Measurements from ENCODE around the gene PRR18. TPM values are rescaled to one million over a fixed set of nuclear protein-coding genes. Genes with fewer than 3 reads are reported as not detected.
A peak's percentile ranks its signal among the peaks of the same experiment; 100 is the strongest.

PRR18 gene
- total and polyA plus RNA-seq, 2 of the 13 experiments (the other 11 are each of a cell fraction or from before 2014, with no cell fraction given) = 0.04 TPM

DNA sequence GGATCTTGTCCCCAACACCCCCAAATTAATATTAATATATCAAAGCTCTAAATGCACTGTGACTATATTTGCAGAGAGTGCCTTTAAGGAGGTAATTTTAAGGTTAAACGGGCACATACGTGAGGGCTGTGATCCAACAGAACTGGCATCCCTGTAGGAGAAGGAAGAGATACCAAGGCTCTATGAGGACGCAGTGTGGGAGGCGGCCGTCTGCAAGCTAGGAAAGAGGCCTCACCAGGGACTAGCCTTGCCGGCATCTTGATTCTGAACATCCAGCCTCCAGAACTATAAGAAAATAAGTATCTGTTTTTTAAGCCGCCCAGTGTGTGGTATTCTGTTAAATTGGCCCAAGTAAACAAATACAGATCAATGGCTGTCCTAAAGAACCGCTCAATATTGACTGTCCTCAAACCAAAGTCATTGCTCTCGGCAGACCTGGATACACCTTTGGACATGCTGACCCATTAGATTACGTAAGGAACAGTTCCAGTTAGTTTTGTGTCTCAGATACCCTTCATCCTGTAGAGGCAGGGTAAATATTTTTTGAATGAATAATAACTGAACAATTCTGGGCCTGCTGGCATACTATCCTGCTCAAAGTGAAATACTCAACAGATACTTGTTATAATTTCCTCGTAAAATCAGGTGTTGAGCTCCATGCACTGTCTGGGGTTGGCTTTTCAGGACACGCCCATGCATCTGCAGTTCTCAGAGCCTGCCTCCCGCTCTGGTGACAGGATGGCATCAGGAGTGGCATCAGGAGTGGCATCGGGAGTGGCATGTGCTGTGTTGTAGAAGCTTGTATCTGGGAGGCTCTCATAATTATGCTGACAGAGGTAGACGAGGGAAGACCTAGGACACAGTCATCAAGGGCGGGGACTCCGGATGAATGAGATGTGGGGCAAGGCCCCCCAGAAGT is 6.3 kb downstream of the PRR18 start (continued):
- TF ChIP-seq FOXA3 (CRISPR knock-in tag; IDR thresholded peaks at IDR 0.05) (peak; percentile 52; the same call in 1 of the 2 replicates), ONECUT2 (CRISPR knock-in tag; IDR thresholded peaks at IDR 0.05) (peak; percentile 74), ARNT2 (CRISPR knock-in tag; IDR thresholded peaks at IDR 0.05; ENCODE audit: low read depth) (no peak), SOX13 (IDR thresholded peaks at IDR 0.05) (no peak), SOX13 (CRISPR knock-in tag; conservative IDR thresholded peaks at IDR 0.05 in 1 of 2, IDR thresholded peaks at IDR 0.05 in 1 of 2) (peak in 1 of 2 experiments; percentile 33; a peak in 1 of 4 replicates), ZNF709 (CRISPR knock-in tag; IDR thresholded peaks at IDR 0.05) (no peak), POGZ (CRISPR knock-in tag; IDR thresholded peaks at IDR 0.05) (0 out of 2 replicates have a peak, but pooled peaks have one; percentile 25), ZNF331 (CRISPR knock-in tag; IDR thresholded peaks at IDR 0.05) (peak; percentile 57; the same call in 1 of the 2 replicates)
- TF ChIP-seq, protein P1, sequence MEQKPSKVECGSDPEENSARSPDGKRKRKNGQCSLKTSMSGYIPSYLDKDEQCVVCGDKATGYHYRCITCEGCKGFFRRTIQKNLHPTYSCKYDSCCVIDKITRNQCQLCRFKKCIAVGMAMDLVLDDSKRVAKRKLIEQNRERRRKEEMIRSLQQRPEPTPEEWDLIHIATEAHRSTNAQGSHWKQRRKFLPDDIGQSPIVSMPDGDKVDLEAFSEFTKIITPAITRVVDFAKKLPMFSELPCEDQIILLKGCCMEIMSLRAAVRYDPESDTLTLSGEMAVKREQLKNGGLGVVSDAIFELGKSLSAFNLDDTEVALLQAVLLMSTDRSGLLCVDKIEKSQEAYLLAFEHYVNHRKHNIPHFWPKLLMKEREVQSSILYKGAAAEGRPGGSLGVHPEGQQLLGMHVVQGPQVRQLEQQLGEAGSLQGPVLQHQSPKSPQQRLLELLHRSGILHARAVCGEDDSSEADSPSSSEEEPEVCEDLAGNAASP (CRISPR knock-in tag; IDR thresholded peaks at IDR 0.05; ENCODE audit: borderline replicate concordance) = peak; percentile 82; the same call in 1 of the 2 replicates

DNA sequence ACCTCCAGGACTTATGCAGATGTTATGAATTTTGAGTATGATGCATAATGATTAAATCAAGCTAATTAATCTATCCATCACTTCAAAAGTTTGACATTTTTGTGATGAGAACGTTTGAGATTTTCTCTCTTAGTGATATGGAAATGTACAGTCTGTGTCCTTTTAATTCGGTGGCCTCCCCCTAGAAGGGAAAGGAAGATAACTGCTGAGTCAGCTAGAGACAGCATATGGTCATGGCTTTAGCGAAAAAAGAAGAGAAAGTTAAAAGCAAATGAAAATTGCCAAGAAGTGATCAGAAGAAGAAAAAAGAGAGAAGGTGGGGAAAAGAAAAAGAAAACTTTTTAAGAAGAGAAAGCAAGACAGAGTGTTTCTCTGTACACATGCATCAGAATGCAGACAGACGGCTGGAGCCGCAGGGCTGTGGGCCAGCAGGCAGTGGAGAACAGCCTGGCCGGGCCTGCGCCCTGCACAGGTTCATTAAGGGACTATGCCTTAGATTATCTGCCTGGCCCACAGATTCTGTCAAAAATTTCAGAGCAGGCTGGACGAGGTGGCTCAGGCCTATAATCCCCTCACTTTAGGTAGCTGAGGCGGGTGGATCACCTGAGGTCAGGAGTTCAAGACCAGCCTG is 7.7 kb downstream of the PRR18 start:
- Histone ChIP-seq H3K4me3 (replicated peaks in 1 of 3; ENCODE audit: insufficient read depth in 1 of 3, low read depth in 2 of 3, low read length in 3 of 3) (no peak overlapping the region), H3K79me2 (ENCODE audit: insufficient read depth, low read length) (no peaks in the 10 kb centered on the region), H3K27ac (ENCODE audit: extremely low read length, insufficient read depth, low read length) (no peak overlapping the region), H3K4me2 (ENCODE audit: low read depth, low read length) (no peak overlapping the region), H3K9me3 (ENCODE audit: low read length) (no peaks in the 10 kb centered on the region), H3K27me3 (ENCODE audit: control insufficient read depth in 1 of 2, insufficient read depth in 2 of 2, low read length in 2 of 2) (peaks cover under 1 to 42% of the 10 kb centered on the region in 2 experiments; a peak in 4 of 5 replicates), H3K9ac (ENCODE audit: insufficient read depth, low read depth, low read length) (no peak overlapping the region), H2AFZ (ENCODE audit: low read length) (no peak overlapping the region), H3K4me1 (ENCODE audit: insufficient read depth, low read length) (peaks cover 16% of the 10 kb centered on the region), H3K36me3 (replicated peaks in 1 of 2; ENCODE audit: control insufficient read depth in 1 of 2, insufficient read depth in 2 of 2, low read length in 2 of 2) (no peaks in the 10 kb centered on the region), H4K20me1 (ENCODE audit: insufficient read depth, low read length) (no peaks in the 10 kb centered on the region)
- no peak for FAIRE-seq
- CTCF ChIA-PET (ENCODE audit: low intra/inter-chr PET ratio, low total read pairs) = no interaction called here
- in situ Hi-C loops (cut with HindIII; ENCODE audit: extremely low pct_ligation_motif_present, low pct_unique_long_range_greater_than_20kb) (no loop called here), intact Hi-C loops (cut with micrococcal nuclease; ENCODE audit: unreplicated experiment) (no loop called here)
- 58% methylated on average over 9 of the region's 9 CpGs for WGBS (ENCODE audit: low lambda C conversion rate)
- POLR2A ChIA-PET = no interaction called here
- no peak for DNase-seq (ENCODE audit: low spot score)
- no TSS peak for BruUV-seq (replicated peaks)
- no peak for ATAC-seq
- TF ChIP-seq ZNF709 (CRISPR knock-in tag; IDR thresholded peaks at IDR 0.05) (no peak), MBD4 (IDR thresholded peaks at IDR 0.05; ENCODE audit: borderline replicate concordance, low read length) (no peak), NFRKB (IDR thresholded peaks at IDR 0.05) (no peak), HNRNPK (IDR thresholded peaks at IDR 0.05; ENCODE audit: low read depth, low read length, poor library complexity, severe bottlenecking) (no peak), ELF4 (CRISPR knock-in tag; IDR thresholded peaks at IDR 0.05; ENCODE audit: borderline replicate concordance) (no peak), CBX2 (IDR thresholded peaks at IDR 0.05; ENCODE audit: low read depth, low read length) (no peak), CBX2 (CRISPR knock-in tag; IDR thresholded peaks at IDR 0.05; ENCODE audit: low read depth) (no peak), MAFF (IDR thresholded peaks at IDR 0.05; ENCODE audit: low read depth, low read length) (peak; percentile 96), NFE2L1 (CRISPR knock-in tag; IDR thresholded peaks at IDR 0.05; ENCODE audit: borderline replicate concordance) (no peak)
- TF ChIP-seq, protein P2, sequence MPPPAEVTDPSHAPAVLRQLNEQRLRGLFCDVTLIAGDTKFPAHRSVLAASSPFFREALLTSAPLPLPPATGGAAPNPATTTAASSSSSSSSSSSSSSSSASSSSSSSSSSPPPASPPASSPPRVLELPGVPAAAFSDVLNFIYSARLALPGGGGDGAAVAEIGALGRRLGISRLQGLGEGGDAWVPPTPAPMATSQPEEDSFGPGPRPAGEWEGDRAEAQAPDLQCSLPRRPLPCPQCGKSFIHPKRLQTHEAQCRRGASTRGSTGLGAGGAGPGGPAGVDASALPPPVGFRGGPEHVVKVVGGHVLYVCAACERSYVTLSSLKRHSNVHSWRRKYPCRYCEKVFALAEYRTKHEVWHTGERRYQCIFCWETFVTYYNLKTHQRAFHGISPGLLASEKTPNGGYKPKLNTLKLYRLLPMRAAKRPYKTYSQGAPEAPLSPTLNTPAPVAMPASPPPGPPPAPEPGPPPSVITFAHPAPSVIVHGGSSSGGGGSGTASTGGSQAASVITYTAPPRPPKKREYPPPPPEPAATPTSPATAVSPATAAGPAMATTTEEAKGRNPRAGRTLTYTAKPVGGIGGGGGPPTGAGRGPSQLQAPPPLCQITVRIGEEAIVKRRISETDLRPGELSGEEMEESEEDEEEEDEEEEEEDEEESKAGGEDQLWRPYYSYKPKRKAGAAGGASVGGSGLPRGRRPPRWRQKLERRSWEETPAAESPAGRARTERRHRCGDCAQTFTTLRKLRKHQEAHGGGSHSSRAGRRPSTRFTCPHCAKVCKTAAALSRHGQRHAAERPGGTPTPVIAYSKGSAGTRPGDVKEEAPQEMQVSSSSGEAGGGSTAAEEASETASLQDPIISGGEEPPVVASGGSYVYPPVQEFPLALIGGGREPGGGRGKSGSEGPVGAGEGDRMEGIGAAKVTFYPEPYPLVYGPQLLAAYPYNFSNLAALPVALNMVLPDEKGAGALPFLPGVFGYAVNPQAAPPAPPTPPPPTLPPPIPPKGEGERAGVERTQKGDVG (CRISPR knock-in tag; IDR thresholded peaks at IDR 0.05; ENCODE audit: borderline replicate concordance) = no peak

All from HepG2 (cell line).